ENCODE data around the gene TMEM52.

TMEM52 gene

DNA sequence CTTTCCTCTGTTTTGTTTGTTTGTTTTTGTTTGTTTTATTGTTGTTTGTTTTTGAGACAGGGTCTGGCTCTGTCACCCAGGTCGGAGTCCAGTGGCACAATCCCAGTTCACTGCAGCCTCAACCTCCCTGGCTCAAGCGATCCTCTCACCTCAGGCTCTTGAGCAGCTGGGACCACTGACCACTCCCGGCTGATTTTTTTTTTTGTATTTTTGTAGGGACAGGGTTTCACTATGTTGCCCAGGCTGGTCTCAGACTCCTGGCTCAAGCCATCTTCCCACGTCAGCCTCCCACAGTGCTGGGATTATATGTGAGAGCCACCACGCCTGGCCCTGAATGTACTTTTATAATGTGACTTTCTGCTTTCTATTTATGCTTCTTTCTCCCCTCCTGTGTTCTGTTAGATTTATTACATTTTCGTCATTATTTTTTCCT lies 9.0 kb downstream of the TMEM52 start:
- Histone ChIP-seq H3K27ac (ENCODE audit: extremely low read depth, low read depth, low read length) (no peak overlapping the region), H3K36me3 (ENCODE audit: control insufficient read depth in 2 of 2, insufficient read depth in 1 of 2, low read length in 2 of 2) (no peaks in the 10 kb centered on the region), H3K4me1 (ENCODE audit: control insufficient read depth, insufficient read depth, low read length) (no peaks in the 10 kb centered on the region; the same call in 1 of the 2 replicates), H3K9me3 (ENCODE audit: control insufficient read depth, insufficient read depth, low read depth, low read length) (no peaks in the 10 kb centered on the region), H3K4me3 (ENCODE audit: low read depth, low read length) (no peak overlapping the region)
- ChIA-PET POLR2A (interaction anchor here (0.6 to 1.6 kb wide), 4 partner anchors 18 to 535 kb away, joined by 3 to 4 read pairs (median 3); partner anchors contain the start of gene AURKAIP1), CTCF (interaction anchor here (0.6 to 3.7 kb wide), 6 partner anchors 10 to 134 kb away, joined by 4 to 16 read pairs (median 4); no protein-coding TSS in a partner anchor)
- TF ChIP-seq GLIS1 (tag by site-specific recombination; IDR thresholded peaks at IDR 0.05) (0 out of 2 replicates have a peak, but pooled peaks have one; percentile 20), ZNF791 (tag by site-specific recombination; IDR thresholded peaks at IDR 0.05) (no peak), EGR2 (tag by site-specific recombination; IDR thresholded peaks at IDR 0.05; ENCODE audit: low read depth) (peak; percentile 60; the same call in 1 of the 2 replicates), ZNF223 (tag by site-specific recombination; IDR thresholded peaks at IDR 0.05) (no peak), ZNF184 (tag by site-specific recombination; IDR thresholded peaks at IDR 0.05) (no peak), SCRT1 (tag by site-specific recombination; IDR thresholded peaks at IDR 0.05; ENCODE audit: borderline replicate concordance) (0 out of 2 replicates have a peak, but pooled peaks have one; percentile 16), ZNF24 (tag by site-specific recombination; IDR thresholded peaks at IDR 0.05) (no peak), ZIC2 (tag by site-specific recombination; IDR thresholded peaks at IDR 0.05) (peak; percentile 53), ZNF558 (tag by site-specific recombination; IDR thresholded peaks at IDR 0.05) (no peak), ZFHX2 (tag by site-specific recombination; conservative IDR thresholded peaks at IDR 0.05) (peak; percentile 51), ZNF560 (tag by site-specific recombination; IDR thresholded peaks at IDR 0.05; ENCODE audit: borderline replicate concordance) (no peak), ZNF600 (tag by site-specific recombination; IDR thresholded peaks at IDR 0.05) (peak; percentile 63; the same call in 1 of the 2 replicates), ZNF214 (tag by site-specific recombination; IDR thresholded peaks at IDR 0.05; ENCODE audit: borderline replicate concordance) (no peak), ZNF175 (tag by site-specific recombination; IDR thresholded peaks at IDR 0.05) (no peak)
- TF ChIP-seq, protein P1, sequence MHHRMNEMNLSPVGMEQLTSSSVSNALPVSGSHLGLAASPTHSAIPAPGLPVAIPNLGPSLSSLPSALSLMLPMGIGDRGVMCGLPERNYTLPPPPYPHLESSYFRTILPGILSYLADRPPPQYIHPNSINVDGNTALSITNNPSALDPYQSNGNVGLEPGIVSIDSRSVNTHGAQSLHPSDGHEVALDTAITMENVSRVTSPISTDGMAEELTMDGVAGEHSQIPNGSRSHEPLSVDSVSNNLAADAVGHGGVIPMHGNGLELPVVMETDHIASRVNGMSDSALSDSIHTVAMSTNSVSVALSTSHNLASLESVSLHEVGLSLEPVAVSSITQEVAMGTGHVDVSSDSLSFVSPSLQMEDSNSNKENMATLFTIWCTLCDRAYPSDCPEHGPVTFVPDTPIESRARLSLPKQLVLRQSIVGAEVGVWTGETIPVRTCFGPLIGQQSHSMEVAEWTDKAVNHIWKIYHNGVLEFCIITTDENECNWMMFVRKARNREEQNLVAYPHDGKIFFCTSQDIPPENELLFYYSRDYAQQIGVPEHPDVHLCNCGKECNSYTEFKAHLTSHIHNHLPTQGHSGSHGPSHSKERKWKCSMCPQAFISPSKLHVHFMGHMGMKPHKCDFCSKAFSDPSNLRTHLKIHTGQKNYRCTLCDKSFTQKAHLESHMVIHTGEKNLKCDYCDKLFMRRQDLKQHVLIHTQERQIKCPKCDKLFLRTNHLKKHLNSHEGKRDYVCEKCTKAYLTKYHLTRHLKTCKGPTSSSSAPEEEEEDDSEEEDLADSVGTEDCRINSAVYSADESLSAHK (tag by site-specific recombination; IDR thresholded peaks at IDR 0.05), result no peak
- TF ChIP-seq, protein P2, sequence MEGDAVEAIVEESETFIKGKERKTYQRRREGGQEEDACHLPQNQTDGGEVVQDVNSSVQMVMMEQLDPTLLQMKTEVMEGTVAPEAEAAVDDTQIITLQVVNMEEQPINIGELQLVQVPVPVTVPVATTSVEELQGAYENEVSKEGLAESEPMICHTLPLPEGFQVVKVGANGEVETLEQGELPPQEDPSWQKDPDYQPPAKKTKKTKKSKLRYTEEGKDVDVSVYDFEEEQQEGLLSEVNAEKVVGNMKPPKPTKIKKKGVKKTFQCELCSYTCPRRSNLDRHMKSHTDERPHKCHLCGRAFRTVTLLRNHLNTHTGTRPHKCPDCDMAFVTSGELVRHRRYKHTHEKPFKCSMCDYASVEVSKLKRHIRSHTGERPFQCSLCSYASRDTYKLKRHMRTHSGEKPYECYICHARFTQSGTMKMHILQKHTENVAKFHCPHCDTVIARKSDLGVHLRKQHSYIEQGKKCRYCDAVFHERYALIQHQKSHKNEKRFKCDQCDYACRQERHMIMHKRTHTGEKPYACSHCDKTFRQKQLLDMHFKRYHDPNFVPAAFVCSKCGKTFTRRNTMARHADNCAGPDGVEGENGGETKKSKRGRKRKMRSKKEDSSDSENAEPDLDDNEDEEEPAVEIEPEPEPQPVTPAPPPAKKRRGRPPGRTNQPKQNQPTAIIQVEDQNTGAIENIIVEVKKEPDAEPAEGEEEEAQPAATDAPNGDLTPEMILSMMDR (tag by site-specific recombination; IDR thresholded peaks at IDR 0.05), result no peak
- TF ChIP-seq, protein P3, sequence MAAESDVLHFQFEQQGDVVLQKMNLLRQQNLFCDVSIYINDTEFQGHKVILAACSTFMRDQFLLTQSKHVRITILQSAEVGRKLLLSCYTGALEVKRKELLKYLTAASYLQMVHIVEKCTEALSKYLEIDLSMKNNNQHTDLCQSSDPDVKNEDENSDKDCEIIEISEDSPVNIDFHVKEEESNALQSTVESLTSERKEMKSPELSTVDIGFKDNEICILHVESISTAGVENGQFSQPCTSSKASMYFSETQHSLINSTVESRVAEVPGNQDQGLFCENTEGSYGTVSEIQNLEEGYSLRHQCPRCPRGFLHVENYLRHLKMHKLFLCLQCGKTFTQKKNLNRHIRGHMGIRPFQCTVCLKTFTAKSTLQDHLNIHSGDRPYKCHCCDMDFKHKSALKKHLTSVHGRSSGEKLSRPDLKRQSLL (tag by site-specific recombination; IDR thresholded peaks at IDR 0.05), result peak; percentile 6; the same call in 1 of the 2 replicates
- TF ChIP-seq, protein P4, sequence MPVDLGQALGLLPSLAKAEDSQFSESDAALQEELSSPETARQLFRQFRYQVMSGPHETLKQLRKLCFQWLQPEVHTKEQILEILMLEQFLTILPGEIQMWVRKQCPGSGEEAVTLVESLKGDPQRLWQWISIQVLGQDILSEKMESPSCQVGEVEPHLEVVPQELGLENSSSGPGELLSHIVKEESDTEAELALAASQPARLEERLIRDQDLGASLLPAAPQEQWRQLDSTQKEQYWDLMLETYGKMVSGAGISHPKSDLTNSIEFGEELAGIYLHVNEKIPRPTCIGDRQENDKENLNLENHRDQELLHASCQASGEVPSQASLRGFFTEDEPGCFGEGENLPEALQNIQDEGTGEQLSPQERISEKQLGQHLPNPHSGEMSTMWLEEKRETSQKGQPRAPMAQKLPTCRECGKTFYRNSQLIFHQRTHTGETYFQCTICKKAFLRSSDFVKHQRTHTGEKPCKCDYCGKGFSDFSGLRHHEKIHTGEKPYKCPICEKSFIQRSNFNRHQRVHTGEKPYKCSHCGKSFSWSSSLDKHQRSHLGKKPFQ (tag by site-specific recombination; IDR thresholded peaks at IDR 0.05), result no peak
- TF ChIP-seq, protein P5, sequence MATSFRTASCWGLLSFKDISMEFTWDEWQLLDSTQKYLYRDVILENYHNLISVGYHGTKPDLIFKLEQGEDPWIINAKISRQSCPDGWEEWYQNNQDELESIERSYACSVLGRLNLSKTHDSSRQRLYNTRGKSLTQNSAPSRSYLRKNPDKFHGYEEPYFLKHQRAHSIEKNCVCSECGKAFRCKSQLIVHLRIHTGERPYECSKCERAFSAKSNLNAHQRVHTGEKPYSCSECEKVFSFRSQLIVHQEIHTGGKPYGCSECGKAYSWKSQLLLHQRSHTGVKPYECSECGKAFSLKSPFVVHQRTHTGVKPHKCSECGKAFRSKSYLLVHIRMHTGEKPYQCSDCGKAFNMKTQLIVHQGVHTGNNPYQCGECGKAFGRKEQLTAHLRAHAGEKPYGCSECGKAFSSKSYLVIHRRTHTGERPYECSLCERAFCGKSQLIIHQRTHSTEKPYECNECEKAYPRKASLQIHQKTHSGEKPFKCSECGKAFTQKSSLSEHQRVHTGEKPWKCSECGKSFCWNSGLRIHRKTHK (tag by site-specific recombination; IDR thresholded peaks at IDR 0.05), result no peak
